GM06990 (cell line): ENCODE measurements around the gene SETMAR.

Experiments
- DNase-seq: peaks from one replicate; pipeline ENCODE4 v3.0.0-alpha.2; 2011; ENCODE audit not compliant: insufficient read length; ENCODE audit errors: extremely low read depth
- H3K27me3 ChIP-seq: replicated peaks from 2 replicates; pipeline ENCODE4 v1.6.0; 2011; ENCODE audit warnings: low read length; ENCODE audit not compliant: control insufficient read depth, insufficient read depth
- H3K36me3 ChIP-seq: 2 replicates; pipeline ENCODE4 v1.5.1; 2011; ENCODE audit warnings: low read length; ENCODE audit not compliant: control insufficient read depth, insufficient read depth
- H3K4me3 ChIP-seq: replicated peaks from 2 replicates; pipeline ENCODE4 v1.5.1; 2011; ENCODE audit warnings: low read depth, mild to moderate bottlenecking, control low read depth, low read length
- CTCF ChIP-seq: IDR thresholded peaks from 2 replicates; pipeline ENCODE4 v1.5.1; 2011; ENCODE audit warnings: low read length, control low read depth, mild to moderate bottlenecking, inconsistent platforms; ENCODE audit not compliant: insufficient read depth, poor library complexity, severe bottlenecking

Gene SETMAR

GRCh38 chr3:4356220-4356540 is 53.0 kb downstream of the SETMAR start:
- Histone ChIP-seq H3K36me3 (no peaks in the 10 kb centered on the region), H3K4me3 (no peak overlapping the region), H3K27me3 (no peaks in the 10 kb centered on the region)
- no peak for TF ChIP-seq CTCF
- no peak for DNase-seq

DNA sequence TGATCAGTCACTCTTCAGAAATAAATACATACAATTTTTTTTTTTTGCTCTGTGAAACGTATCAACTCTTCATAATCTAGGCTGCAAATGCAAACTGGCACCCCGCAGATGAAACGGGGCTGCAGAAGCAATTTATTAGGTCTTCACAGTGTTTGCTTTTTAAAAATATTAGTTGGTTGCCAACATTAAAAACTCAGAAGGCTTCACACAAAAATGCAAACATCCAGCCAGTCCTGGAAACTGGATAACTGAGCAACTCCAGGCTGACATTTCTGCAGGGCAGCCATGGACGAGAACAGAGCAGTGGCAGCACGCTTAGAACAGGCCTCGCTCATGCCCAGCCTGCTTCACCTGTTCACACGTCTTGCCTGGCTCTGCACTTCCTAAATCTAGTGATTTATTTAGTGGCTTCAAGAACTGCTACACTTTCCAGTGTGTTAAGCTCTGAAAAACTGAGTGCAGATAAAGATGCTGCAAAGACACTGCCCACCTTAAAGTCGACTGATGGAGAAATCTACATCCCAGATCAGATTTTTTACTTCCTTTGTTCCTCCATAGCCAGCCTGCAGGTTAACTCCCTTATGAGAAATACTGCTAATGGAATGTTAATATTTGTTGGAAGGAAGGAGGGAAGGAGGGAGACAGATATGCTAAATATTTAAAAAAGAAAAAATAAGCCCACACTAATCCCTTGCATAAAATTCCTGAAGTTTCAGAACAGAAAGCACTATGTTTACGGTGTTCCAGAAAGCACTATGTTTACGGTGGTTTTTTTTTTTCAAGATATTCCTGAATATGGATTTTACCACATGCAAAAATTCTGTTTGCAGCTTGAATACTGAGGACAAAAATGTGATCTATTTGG is 53.6 kb downstream of the SETMAR start:
- Histone ChIP-seq H3K27me3 (no peaks in the 10 kb centered on the region), H3K4me3 (no peak overlapping the region), H3K36me3 (no peaks in the 10 kb centered on the region)
- TF ChIP-seq CTCF = no peak
- no peak for DNase-seq

- Histone ChIP-seq H3K36me3 (no peaks in the 10 kb centered on the region), H3K4me3 (no peak overlapping the region), H3K27me3 (no peaks in the 10 kb centered on the region)
- no peak for DNase-seq
- TF ChIP-seq CTCF = no peak
These were observed 55.1 kb downstream of the SETMAR start for GRCh38 chr3:4358273-4358672.

DNA sequence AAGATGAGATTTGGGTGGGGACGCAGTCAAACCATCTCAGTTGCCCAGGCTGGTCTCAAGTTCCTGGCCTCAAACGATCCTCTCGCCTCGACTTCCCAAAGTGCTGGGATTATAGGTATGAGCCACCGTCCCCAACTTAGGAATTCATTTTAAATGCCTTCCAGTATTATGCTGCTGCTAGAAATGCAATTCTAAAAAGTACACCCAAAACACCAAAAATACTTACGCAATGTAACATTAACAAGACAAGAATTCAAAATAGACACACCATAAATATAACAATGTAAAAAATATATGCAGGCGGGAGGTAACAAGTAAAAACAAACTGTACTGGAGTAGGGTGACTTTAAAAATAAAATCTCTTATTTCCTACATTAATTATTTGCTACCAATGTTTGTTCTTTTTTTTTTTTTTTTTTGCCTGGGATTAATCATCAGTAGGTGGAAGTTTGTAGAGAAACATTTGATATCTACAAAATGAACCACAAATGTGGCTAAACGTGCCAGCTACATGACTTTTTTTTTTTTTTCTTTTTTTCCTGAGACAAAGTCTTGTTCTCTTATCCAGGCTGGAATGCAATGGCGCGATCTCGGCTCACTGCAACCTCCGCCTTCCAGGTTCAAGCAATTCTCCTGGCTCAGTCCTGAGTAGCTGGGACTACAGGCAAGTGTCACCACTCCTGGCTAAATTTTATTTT is 56.8 kb downstream of the SETMAR start:
- DNase-seq = no peak
- TF ChIP-seq CTCF = no peak
- no peaks in the 10 kb centered on the region for H3K27me3 ChIP-seq
- no peaks in the 10 kb centered on the region for H3K36me3 ChIP-seq
- H3K4me3 ChIP-seq = no peak overlapping the region

GRCh38 chr3:4360817-4361216 is 57.6 kb downstream of the SETMAR start:
- Histone ChIP-seq H3K27me3 (no peaks in the 10 kb centered on the region), H3K36me3 (no peaks in the 10 kb centered on the region), H3K4me3 (no peak overlapping the region)
- no peak for DNase-seq
- no peak for TF ChIP-seq CTCF
